OCI-LY7 (cell line): Measurements from ENCODE around the gene ANAPC10. TPM values are rescaled to one million over a fixed set of nuclear protein-coding genes. Genes with fewer than 3 reads are reported as not detected.

ENCODE experiments used
- BruUV-seq: library from RNA; stranded (reverse); fragments of 400-500 nt; replicated peaks from 2 replicates; lab custom pipeline; 2021; lab: Mats Ljungman, UMichigan
- CTCF ChIA-PET: fragments of 300-600 bp; sonication (Branson Sonifier 250); formaldehyde crosslinking; loops from one replicate; lab custom pipeline; 2022; ENCODE audit warnings: antibody characterized with exemption; ENCODE audit not compliant: unreplicated experiment; lab: Charles Lee
- POLR2A ChIA-PET: fragments of 300-600 bp; sonication (Branson Sonifier 250); formaldehyde crosslinking; loops from one replicate; lab custom pipeline; 2022; ENCODE audit warnings: antibody characterized with exemption; lab: Charles Lee
- DNase-seq: peaks from one replicate; pipeline ENCODE4 v3.0.0-alpha.2; 2015; ENCODE audit warnings: low spot score
- H2AFZ ChIP-seq: fragments of 200-600 bp; sonication (generic), shearing (Covaris generic); 2 replicates; pipeline ENCODE4 v1.6.1; 2014; ENCODE audit warnings: mild to moderate bottlenecking, antibody characterized with exemption, low read length, moderate library complexity
- H3K27ac ChIP-seq: fragments of 200-600 bp; sonication (generic); 2 replicates; pipeline ENCODE4 v1.5.1; 2014; ENCODE audit warnings: mixed run types, low read depth, mild to moderate bottlenecking, moderate library complexity, low read length, inconsistent platforms; ENCODE audit not compliant: poor library complexity, severe bottlenecking
- H3K36me3 ChIP-seq: fragments of 200-600 bp; sonication (generic); 2 replicates; pipeline ENCODE4 v1.6.1; 2014; ENCODE audit warnings: mild to moderate bottlenecking, antibody characterized with exemption, low read length, moderate library complexity, mixed read lengths; ENCODE audit not compliant: insufficient read depth
- H3K4me1 ChIP-seq: fragments of 200-600 bp; sonication (generic); 2 replicates; pipeline ENCODE4 v1.5.1; 2014; ENCODE audit warnings: mild to moderate bottlenecking, low read length; ENCODE audit not compliant: insufficient read depth, poor library complexity, severe bottlenecking
- H3K4me2 ChIP-seq: fragments of 200-600 bp; sonication (generic); 2 replicates; pipeline ENCODE4 v1.6.1; 2014; ENCODE audit warnings: mild to moderate bottlenecking, low read length
- H3K4me3 ChIP-seq: fragments of 200-600 bp; sonication (generic); 2 replicates; pipeline ENCODE4 v1.5.1; 2014; ENCODE audit warnings: mild to moderate bottlenecking, low read depth, low read length; ENCODE audit not compliant: poor library complexity, severe bottlenecking
- H3K79me2 ChIP-seq: fragments of 200-600 bp; sonication (generic); 2 replicates; pipeline ENCODE4 v1.6.1; 2016; ENCODE audit warnings: low read depth, mild to moderate bottlenecking, low read length, moderate library complexity, mixed read lengths; ENCODE audit not compliant: insufficient read depth
- H3K9me2 ChIP-seq: fragments of 200-600 bp; sonication (generic); 2 replicates; pipeline ENCODE4 v1.6.1; 2016; ENCODE audit warnings: mild to moderate bottlenecking, low read length, mixed read lengths; ENCODE audit not compliant: insufficient read depth
- H3K9me3 ChIP-seq: fragments of 200-600 bp; sonication (generic); 2 replicates; pipeline ENCODE4 v1.6.1; 2014; ENCODE audit warnings: mild to moderate bottlenecking, mixed run types, low read length, mixed read lengths
- H4K20me1 ChIP-seq: fragments of 200-600 bp; sonication (generic); 2 replicates; pipeline ENCODE4 v1.6.1; 2014; ENCODE audit warnings: mild to moderate bottlenecking, antibody characterized with exemption, low read length, moderate library complexity, mixed read lengths; ENCODE audit not compliant: insufficient read depth
- EZH2phosphoT487 ChIP-seq: fragments of 200-600 bp; sonication (generic); IDR thresholded peaks from 2 replicates; pipeline ENCODE4 v1.6.1; 2018; ENCODE audit warnings: low read depth, borderline replicate concordance, mild to moderate bottlenecking, mixed run types, antibody characterized with exemption, low read length, moderate library complexity, mixed read lengths
- intact Hi-C: fragments of 100-400 bp; cut with micrococcal nuclease; formaldehyde crosslinking; loops from one replicate; pipeline ENCODE4 v1.10.0; 2022; ENCODE audit not compliant: unreplicated experiment
- total RNA-seq, 2 experiments: library from RNA; depleted of rRNA in 1 of 2; stranded (reverse); fragments of >200 nt in 1 of 2; shearing (Covaris generic) in 1 of 2; gene quantifications; 2 replicates each; pipeline ENCODE4 v1.2.3, GENCODE V29; 2014 to 2022
- TF ChIP-seq, protein P1 (sequence below): fragments of 200-600 bp; sonication (generic); conservative IDR thresholded peaks from 2 replicates; pipeline ENCODE4 v1.5.1; 2014; ENCODE audit warnings: mild to moderate bottlenecking, antibody characterized with exemption, low read length, moderate library complexity, mixed read lengths

The ANAPC10 gene
- total RNA-seq, 2 experiments from 2014 or later = 31.6 to 34.1 TPM

GRCh38 chr4:145061318-145061920 lies 36.6 kb downstream of the ANAPC10 start:
- POLR2A ChIA-PET = interaction anchor here (0.6 to 0.9 kb wide), 3 partner anchors 131 to 1863 kb away, joined by 3 to 4 read pairs (median 3); no protein-coding TSS in a partner anchor
- Histone ChIP-seq H3K4me1 (no peaks in the 10 kb centered on the region), H3K36me3 (peaks cover 20% of the 10 kb centered on the region), H3K79me2 (peaks cover 5% of the 10 kb centered on the region; the same call in 1 of the 2 replicates), H2AFZ (no peak overlapping the region), H3K27ac (no peak overlapping the region), H4K20me1 (no peaks in the 10 kb centered on the region), H3K9me2 (no peaks in the 10 kb centered on the region), H3K9me3 (no peaks in the 10 kb centered on the region), H3K4me2 (no peak overlapping the region), H3K4me3 (no peak overlapping the region)
- BruUV-seq = no TSS peak
- intact Hi-C loops = loop anchor here (5.0 to 10.0 kb wide), 2 partner anchors 277 to 894 kb away; no protein-coding TSS in a partner anchor
- TF ChIP-seq EZH2phosphoT487 = no peak
- TF ChIP-seq, protein P1, sequence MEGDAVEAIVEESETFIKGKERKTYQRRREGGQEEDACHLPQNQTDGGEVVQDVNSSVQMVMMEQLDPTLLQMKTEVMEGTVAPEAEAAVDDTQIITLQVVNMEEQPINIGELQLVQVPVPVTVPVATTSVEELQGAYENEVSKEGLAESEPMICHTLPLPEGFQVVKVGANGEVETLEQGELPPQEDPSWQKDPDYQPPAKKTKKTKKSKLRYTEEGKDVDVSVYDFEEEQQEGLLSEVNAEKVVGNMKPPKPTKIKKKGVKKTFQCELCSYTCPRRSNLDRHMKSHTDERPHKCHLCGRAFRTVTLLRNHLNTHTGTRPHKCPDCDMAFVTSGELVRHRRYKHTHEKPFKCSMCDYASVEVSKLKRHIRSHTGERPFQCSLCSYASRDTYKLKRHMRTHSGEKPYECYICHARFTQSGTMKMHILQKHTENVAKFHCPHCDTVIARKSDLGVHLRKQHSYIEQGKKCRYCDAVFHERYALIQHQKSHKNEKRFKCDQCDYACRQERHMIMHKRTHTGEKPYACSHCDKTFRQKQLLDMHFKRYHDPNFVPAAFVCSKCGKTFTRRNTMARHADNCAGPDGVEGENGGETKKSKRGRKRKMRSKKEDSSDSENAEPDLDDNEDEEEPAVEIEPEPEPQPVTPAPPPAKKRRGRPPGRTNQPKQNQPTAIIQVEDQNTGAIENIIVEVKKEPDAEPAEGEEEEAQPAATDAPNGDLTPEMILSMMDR = peak; percentile 86
- CTCF ChIA-PET = no interaction called here
- peak; percentile 60 for DNase-seq

DNA sequence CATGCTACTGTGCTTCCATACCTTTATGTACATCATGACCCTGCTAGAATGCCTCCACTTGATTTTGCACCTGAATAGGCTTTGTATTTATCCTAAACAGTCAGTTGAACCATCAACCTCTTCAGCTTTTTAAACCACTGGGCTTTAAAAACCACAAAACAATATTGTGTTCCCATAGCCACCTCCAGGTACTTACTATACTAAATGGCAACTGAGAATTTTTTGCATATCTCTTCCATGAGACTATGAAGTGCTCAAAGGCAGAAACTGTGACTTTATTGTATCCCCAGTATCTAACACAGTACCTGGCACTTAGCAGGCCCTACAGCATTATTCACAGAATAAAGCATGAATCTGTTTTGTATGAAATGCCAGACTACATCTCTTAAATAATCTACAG lies 39.7 kb downstream of the ANAPC10 start:
- Histone ChIP-seq H3K27ac (no peak overlapping the region), H3K4me1 (no peaks in the 10 kb centered on the region), H3K9me3 (no peaks in the 10 kb centered on the region), H2AFZ (no peak overlapping the region), H3K4me3 (no peak overlapping the region), H3K79me2 (peaks cover 5% of the 10 kb centered on the region; the same call in 1 of the 2 replicates), H3K9me2 (no peaks in the 10 kb centered on the region), H3K36me3 (peaks cover 13% of the 10 kb centered on the region), H3K4me2 (no peak overlapping the region), H4K20me1 (no peaks in the 10 kb centered on the region)
- CTCF ChIA-PET = no interaction called here
- BruUV-seq = no TSS peak
- intact Hi-C loops = no loop called here
- POLR2A ChIA-PET = interaction anchor here (0.6 to 1.1 kb wide), 2 partner anchors 54 to 1211 kb away, joined by 3 to 4 read pairs; no protein-coding TSS in a partner anchor
- DNase-seq = no peak
- TF ChIP-seq, protein P1 = no peak
- no peak for TF ChIP-seq EZH2phosphoT487
